WTC11 (cell line): ENCODE results near the gene GNG3. TPM values are rescaled to one million over a fixed set of nuclear protein-coding genes. Genes with fewer than 3 reads are reported as not detected.

Experiments used
- ATAC-seq: fragments of 200-7000 bp; cut with Tn5 transposase; 2 replicates; pipeline ENCODE4 v1.10.0; 2021; ENCODE audit warnings: mild to moderate bottlenecking, moderate library complexity
- CTCF ChIA-PET: fragments of 300-600 bp; sonication (Branson Sonifier 250); formaldehyde crosslinking; loops from one replicate; lab custom pipeline; 2021; ENCODE audit warnings: antibody characterized with exemption; lab: Charles Lee
- POLR2A ChIA-PET: fragments of 350-600 bp; sonication (Branson Sonifier 250); formaldehyde crosslinking; loops from one replicate; lab custom pipeline; 2021; ENCODE audit warnings: antibody characterized with exemption; lab: Charles Lee
- DNase-seq: peaks from one replicate; pipeline ENCODE4 v3.0.0; 2021; ENCODE audit warnings: low spot score
- H3K27ac Mint-ChIP-seq: 2 replicates; pipeline ENCODE4 v1.8.0; 2021; ENCODE audit warnings: mixed read lengths
- H3K27me3 Mint-ChIP-seq: 2 replicates; pipeline ENCODE4 v1.8.0; 2021; ENCODE audit warnings: low read depth, mild to moderate bottlenecking, moderate library complexity, mixed read lengths
- H3K36me3 Mint-ChIP-seq: 2 replicates; pipeline ENCODE4 v1.8.0; 2021; ENCODE audit warnings: mixed read lengths
- H3K4me1 Mint-ChIP-seq: 2 replicates; pipeline ENCODE4 v1.8.0; 2022; ENCODE audit warnings: mixed read lengths
- H3K4me3 Mint-ChIP-seq: 2 replicates; pipeline ENCODE4 v1.8.0; 2021; ENCODE audit warnings: mild to moderate bottlenecking, moderate library complexity, mixed read lengths
- H3K9me3 Mint-ChIP-seq: 2 replicates; pipeline ENCODE4 v1.8.0; 2021; ENCODE audit warnings: mixed read lengths
- ATF1 ChIP-seq: sonication (generic); formaldehyde crosslinking; IDR thresholded peaks from 2 replicates; pipeline ENCODE4 v1.8.1; 2023; ENCODE audit warnings: mild to moderate bottlenecking, moderate library complexity, missing genetic modification reagents
- ESRRA ChIP-seq: sonication (generic); formaldehyde crosslinking; IDR thresholded peaks from 2 replicates; pipeline ENCODE4 v1.8.1; 2022; ENCODE audit warnings: mild to moderate bottlenecking, missing genetic modification reagents, borderline replicate concordance
- FOXJ3 ChIP-seq: sonication (generic); formaldehyde crosslinking; IDR thresholded peaks from 2 replicates; pipeline ENCODE4 v1.9.0; 2021; ENCODE audit warnings: missing genetic modification reagents, mild to moderate bottlenecking, borderline replicate concordance
- FOXP1 ChIP-seq: sonication (generic); formaldehyde crosslinking; IDR thresholded peaks from 2 replicates; pipeline ENCODE4 v1.8.0; 2022; ENCODE audit warnings: missing genetic modification reagents, mild to moderate bottlenecking, moderate library complexity, borderline replicate concordance
- GABPB1 ChIP-seq: sonication (generic); formaldehyde crosslinking; IDR thresholded peaks from 2 replicates; pipeline ENCODE4 v1.8.1; 2023; ENCODE audit warnings: mild to moderate bottlenecking, missing genetic modification reagents
- IRF2 ChIP-seq: sonication (generic); formaldehyde crosslinking; IDR thresholded peaks from 2 replicates; pipeline ENCODE4 v1.8.0; 2022; ENCODE audit warnings: low read depth, missing genetic modification reagents, borderline replicate concordance
- JUN ChIP-seq: sonication (generic); formaldehyde crosslinking; IDR thresholded peaks from 2 replicates; pipeline ENCODE4 v1.8.0; 2023; ENCODE audit warnings: mild to moderate bottlenecking, missing genetic modification reagents
- NFE2L1 ChIP-seq: sonication (generic); formaldehyde crosslinking; IDR thresholded peaks from 2 replicates; pipeline ENCODE4 v1.8.1; 2023; ENCODE audit warnings: missing genetic modification reagents
- PRRX2 ChIP-seq: fragments of 250-450 bp; sonication (Bioruptor Pico); IDR thresholded peaks from 2 replicates; pipeline ENCODE4 v1.8.0; 2021; ENCODE audit warnings: mild to moderate bottlenecking
- RELA ChIP-seq: sonication (generic); formaldehyde crosslinking; IDR thresholded peaks from 2 replicates; pipeline ENCODE4 v1.8.1; 2022; ENCODE audit warnings: missing genetic modification reagents, mild to moderate bottlenecking, borderline replicate concordance
- TCF7 ChIP-seq: sonication (generic); formaldehyde crosslinking; IDR thresholded peaks from 2 replicates; pipeline ENCODE4 v1.8.0; 2022; ENCODE audit warnings: mild to moderate bottlenecking, low read depth, missing genetic modification reagents, moderate library complexity
- ZNF232 ChIP-seq: sonication (generic); formaldehyde crosslinking; IDR thresholded peaks from 2 replicates; pipeline ENCODE4 v1.8.0; 2022; ENCODE audit warnings: mild to moderate bottlenecking, missing genetic modification reagents
- ZNF317 ChIP-seq: sonication (generic); formaldehyde crosslinking; IDR thresholded peaks from 2 replicates; pipeline ENCODE4 v1.8.1; 2023; ENCODE audit warnings: low read depth, mild to moderate bottlenecking, moderate library complexity, missing genetic modification reagents, borderline replicate concordance
- ZNF396 ChIP-seq: fragments of 250-450 bp; sonication (Bioruptor Pico); IDR thresholded peaks from 2 replicates; pipeline ENCODE4 v1.8.0; 2021; ENCODE audit warnings: mild to moderate bottlenecking, moderate library complexity, borderline replicate concordance
- total RNA-seq: library from RNA; stranded (reverse); gene quantifications from 3 replicates; pipeline ENCODE4 v1.2.3, GENCODE V29; 2021
- TF ChIP-seq, protein P1 (sequence below): sonication (generic); formaldehyde crosslinking; IDR thresholded peaks from 2 replicates; pipeline ENCODE4 v1.8.1; 2023; ENCODE audit warnings: mild to moderate bottlenecking, missing genetic modification reagents, borderline replicate concordance
- TF ChIP-seq, protein P2 (sequence below): fragments of 200-600 bp; IDR thresholded peaks from 2 replicates; pipeline ENCODE4 v1.8.0; 2022; ENCODE audit warnings: antibody characterized with exemption
- TF ChIP-seq, protein P3 (sequence below): sonication (generic); formaldehyde crosslinking; IDR thresholded peaks from 2 replicates; pipeline ENCODE4 v1.8.1; 2022; ENCODE audit warnings: low read depth, missing genetic modification reagents, borderline replicate concordance
- TF ChIP-seq, protein P4 (sequence below): sonication (generic); formaldehyde crosslinking; IDR thresholded peaks from 2 replicates; pipeline ENCODE4 v1.8.1; 2023; ENCODE audit warnings: mild to moderate bottlenecking, missing genetic modification reagents, moderate library complexity
- TF ChIP-seq, protein P5 (sequence below): sonication (generic); formaldehyde crosslinking; conservative IDR thresholded peaks from 2 replicates; pipeline ENCODE4 v1.8.1; 2022; ENCODE audit warnings: mild to moderate bottlenecking, missing genetic modification reagents
- TF ChIP-seq, protein P6 (sequence below): fragments of 250-450 bp; sonication (Bioruptor Pico); IDR thresholded peaks from 2 replicates; pipeline ENCODE4 v1.9.0; 2021; ENCODE audit warnings: mild to moderate bottlenecking, borderline replicate concordance
- TF ChIP-seq, protein P7 (sequence below): sonication (generic); formaldehyde crosslinking; IDR thresholded peaks from 2 replicates; pipeline ENCODE4 v1.8.1; 2023; ENCODE audit warnings: mild to moderate bottlenecking, missing genetic modification reagents, moderate library complexity
- TF ChIP-seq, protein P8 (sequence below): fragments of 250-450 bp; sonication (Bioruptor Pico); IDR thresholded peaks from 2 replicates; pipeline ENCODE4 v1.9.0; 2021; ENCODE audit warnings: mild to moderate bottlenecking

The GNG3 gene
- total RNA-seq, 1 experiment from 2014 or later: 6.0 TPM

DNA sequence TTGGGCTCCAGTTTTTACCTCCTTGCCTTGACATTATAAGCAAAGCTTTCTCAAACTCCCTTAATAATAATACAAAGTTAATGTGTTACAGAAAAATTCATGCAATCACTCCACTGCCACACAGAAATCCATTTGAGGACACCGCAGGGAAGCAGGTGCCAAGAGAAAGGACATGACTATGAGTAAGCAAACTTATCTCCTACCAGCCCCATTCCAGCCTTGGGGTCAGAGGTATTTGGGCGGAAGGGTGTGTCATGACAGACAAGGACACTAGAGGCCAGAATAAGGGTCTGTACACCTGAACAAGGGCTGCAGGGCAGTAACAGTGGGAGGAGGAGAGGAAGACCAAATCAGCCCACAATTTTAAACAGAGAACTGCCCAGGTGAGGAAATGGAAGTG, 5.9 kb downstream of the GNG3 start:
- POLR2A ChIA-PET: no interaction called here
- no peaks in the 10 kb centered on the region for H3K9me3 Mint-ChIP-seq
- ATAC-seq: no peak

DNA sequence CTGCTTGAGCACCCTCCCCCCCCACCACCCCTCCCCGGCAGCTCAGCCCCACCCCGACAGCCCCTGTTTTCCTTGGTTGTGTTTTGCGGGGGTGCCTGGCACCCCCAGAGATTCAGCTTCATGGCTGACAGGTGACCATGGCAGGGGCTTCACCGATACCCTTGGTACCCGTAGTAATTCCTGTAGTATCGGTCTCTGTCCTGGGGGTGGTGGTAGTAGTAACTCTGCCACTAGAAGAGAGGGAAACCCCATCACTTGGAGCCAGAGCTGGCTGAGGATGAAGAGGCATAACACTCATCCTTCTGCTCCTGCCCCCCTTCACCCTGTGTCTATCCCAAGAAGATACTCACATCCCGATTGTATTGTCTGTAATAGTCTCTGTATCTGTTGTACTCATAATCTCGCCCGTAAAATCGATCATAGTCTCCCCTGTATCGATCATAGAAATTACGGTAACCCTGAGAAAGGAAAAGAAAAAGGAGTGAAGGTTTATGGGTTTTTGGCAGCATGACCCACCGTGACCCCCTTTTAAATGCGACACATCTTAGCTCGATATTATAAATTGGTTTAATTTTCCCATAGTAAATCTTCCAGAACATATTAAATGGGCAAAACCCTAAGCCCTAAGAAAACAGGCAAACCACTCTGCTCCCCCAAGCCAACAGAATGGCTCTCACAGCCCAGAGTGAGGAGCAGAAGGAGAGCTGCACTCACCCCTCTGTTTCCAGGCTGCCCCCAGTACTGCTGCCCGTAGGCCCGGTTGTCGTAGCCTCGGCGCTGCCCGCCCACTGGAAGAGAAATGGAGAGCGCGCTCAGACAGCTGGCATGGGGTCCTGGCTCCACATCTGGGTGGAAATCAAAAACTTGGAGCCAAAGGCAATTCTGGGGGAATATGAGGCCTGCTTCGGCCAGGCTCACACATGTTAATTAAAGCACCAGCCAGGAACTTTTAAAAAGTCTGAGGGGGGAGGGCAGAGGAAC, 8.0 kb downstream of the GNG3 start:
- Mint-ChIP-seq H3K36me3 (peaks cover 85% of the 10 kb centered on the region), H3K27ac (peak overlapping the region; percentile 37), H3K4me1 (peaks cover 28% of the 10 kb centered on the region), H3K4me3 (no peak overlapping the region), H3K9me3 (no peaks in the 10 kb centered on the region), H3K27me3 (no peaks in the 10 kb centered on the region)
- DNase-seq (no peak), ATAC-seq (peak; percentile 71)
- ChIA-PET CTCF (interaction anchor here (1.2 to 4.1 kb wide), 4 partner anchors 8 to 71 kb away, joined by 3 to 14 read pairs (median 4); partner anchors contain the start of genes BSCL2, GNG3, HNRNPUL2 and TAF6L), POLR2A (interaction anchor here (0.5 to 0.8 kb wide), 2 partner anchors 12 to 73 kb away, joined by 3 to 6 read pairs; partner anchors contain the start of gene HNRNPUL2)
- TF ChIP-seq GABPB1 (no peak), TCF7 (CRISPR knock-in tag) (no peak), PRRX2 (CRISPR knock-in tag) (no peak)
- TF ChIP-seq, protein P1, sequence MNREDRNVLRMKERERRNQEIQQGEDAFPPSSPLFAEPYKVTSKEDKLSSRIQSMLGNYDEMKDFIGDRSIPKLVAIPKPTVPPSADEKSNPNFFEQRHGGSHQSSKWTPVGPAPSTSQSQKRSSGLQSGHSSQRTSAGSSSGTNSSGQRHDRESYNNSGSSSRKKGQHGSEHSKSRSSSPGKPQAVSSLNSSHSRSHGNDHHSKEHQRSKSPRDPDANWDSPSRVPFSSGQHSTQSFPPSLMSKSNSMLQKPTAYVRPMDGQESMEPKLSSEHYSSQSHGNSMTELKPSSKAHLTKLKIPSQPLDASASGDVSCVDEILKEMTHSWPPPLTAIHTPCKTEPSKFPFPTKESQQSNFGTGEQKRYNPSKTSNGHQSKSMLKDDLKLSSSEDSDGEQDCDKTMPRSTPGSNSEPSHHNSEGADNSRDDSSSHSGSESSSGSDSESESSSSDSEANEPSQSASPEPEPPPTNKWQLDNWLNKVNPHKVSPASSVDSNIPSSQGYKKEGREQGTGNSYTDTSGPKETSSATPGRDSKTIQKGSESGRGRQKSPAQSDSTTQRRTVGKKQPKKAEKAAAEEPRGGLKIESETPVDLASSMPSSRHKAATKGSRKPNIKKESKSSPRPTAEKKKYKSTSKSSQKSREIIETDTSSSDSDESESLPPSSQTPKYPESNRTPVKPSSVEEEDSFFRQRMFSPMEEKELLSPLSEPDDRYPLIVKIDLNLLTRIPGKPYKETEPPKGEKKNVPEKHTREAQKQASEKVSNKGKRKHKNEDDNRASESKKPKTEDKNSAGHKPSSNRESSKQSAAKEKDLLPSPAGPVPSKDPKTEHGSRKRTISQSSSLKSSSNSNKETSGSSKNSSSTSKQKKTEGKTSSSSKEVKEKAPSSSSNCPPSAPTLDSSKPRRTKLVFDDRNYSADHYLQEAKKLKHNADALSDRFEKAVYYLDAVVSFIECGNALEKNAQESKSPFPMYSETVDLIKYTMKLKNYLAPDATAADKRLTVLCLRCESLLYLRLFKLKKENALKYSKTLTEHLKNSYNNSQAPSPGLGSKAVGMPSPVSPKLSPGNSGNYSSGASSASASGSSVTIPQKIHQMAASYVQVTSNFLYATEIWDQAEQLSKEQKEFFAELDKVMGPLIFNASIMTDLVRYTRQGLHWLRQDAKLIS (CRISPR knock-in tag): no peak
- TF ChIP-seq, protein P2, sequence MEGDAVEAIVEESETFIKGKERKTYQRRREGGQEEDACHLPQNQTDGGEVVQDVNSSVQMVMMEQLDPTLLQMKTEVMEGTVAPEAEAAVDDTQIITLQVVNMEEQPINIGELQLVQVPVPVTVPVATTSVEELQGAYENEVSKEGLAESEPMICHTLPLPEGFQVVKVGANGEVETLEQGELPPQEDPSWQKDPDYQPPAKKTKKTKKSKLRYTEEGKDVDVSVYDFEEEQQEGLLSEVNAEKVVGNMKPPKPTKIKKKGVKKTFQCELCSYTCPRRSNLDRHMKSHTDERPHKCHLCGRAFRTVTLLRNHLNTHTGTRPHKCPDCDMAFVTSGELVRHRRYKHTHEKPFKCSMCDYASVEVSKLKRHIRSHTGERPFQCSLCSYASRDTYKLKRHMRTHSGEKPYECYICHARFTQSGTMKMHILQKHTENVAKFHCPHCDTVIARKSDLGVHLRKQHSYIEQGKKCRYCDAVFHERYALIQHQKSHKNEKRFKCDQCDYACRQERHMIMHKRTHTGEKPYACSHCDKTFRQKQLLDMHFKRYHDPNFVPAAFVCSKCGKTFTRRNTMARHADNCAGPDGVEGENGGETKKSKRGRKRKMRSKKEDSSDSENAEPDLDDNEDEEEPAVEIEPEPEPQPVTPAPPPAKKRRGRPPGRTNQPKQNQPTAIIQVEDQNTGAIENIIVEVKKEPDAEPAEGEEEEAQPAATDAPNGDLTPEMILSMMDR: no peak
- TF ChIP-seq, protein P3, sequence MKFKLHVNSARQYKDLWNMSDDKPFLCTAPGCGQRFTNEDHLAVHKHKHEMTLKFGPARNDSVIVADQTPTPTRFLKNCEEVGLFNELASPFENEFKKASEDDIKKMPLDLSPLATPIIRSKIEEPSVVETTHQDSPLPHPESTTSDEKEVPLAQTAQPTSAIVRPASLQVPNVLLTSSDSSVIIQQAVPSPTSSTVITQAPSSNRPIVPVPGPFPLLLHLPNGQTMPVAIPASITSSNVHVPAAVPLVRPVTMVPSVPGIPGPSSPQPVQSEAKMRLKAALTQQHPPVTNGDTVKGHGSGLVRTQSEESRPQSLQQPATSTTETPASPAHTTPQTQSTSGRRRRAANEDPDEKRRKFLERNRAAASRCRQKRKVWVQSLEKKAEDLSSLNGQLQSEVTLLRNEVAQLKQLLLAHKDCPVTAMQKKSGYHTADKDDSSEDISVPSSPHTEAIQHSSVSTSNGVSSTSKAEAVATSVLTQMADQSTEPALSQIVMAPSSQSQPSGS: no peak

More for the DNA sequence above, 5.9 kb downstream of the GNG3 start:
- H3K27me3 Mint-ChIP-seq: no peaks in the 10 kb centered on the region
- no peak overlapping the region for H3K4me3 Mint-ChIP-seq
- CTCF ChIA-PET: interaction anchor here (1.0 to 4.1 kb wide), 2 partner anchors 14 to 57 kb away, joined by 3 to 14 read pairs; partner anchors contain the start of genes HNRNPUL2 and TAF6L
- H3K27ac Mint-ChIP-seq: peak overlapping the region; percentile 79
- TF ChIP-seq ATF1 (CRISPR knock-in tag) (no peak), NFE2L1 (CRISPR knock-in tag) (no peak), RELA (CRISPR knock-in tag) (no peak), FOXJ3 (CRISPR knock-in tag) (no peak), ESRRA (CRISPR knock-in tag) (no peak), ZNF396 (CRISPR knock-in tag) (no peak), IRF2 (CRISPR knock-in tag) (no peak), ZNF232 (CRISPR knock-in tag) (no peak), FOXP1 (CRISPR knock-in tag) (no peak), PRRX2 (CRISPR knock-in tag) (no peak), ZNF317 (CRISPR knock-in tag) (no peak), JUN (CRISPR knock-in tag) (no peak)
- TF ChIP-seq, protein P4, sequence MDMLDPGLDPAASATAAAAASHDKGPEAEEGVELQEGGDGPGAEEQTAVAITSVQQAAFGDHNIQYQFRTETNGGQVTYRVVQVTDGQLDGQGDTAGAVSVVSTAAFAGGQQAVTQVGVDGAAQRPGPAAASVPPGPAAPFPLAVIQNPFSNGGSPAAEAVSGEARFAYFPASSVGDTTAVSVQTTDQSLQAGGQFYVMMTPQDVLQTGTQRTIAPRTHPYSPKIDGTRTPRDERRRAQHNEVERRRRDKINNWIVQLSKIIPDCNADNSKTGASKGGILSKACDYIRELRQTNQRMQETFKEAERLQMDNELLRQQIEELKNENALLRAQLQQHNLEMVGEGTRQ (CRISPR knock-in tag): no peak
- TF ChIP-seq, protein P5, sequence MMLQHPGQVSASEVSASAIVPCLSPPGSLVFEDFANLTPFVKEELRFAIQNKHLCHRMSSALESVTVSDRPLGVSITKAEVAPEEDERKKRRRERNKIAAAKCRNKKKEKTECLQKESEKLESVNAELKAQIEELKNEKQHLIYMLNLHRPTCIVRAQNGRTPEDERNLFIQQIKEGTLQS: no peak
- TF ChIP-seq, protein P6, sequence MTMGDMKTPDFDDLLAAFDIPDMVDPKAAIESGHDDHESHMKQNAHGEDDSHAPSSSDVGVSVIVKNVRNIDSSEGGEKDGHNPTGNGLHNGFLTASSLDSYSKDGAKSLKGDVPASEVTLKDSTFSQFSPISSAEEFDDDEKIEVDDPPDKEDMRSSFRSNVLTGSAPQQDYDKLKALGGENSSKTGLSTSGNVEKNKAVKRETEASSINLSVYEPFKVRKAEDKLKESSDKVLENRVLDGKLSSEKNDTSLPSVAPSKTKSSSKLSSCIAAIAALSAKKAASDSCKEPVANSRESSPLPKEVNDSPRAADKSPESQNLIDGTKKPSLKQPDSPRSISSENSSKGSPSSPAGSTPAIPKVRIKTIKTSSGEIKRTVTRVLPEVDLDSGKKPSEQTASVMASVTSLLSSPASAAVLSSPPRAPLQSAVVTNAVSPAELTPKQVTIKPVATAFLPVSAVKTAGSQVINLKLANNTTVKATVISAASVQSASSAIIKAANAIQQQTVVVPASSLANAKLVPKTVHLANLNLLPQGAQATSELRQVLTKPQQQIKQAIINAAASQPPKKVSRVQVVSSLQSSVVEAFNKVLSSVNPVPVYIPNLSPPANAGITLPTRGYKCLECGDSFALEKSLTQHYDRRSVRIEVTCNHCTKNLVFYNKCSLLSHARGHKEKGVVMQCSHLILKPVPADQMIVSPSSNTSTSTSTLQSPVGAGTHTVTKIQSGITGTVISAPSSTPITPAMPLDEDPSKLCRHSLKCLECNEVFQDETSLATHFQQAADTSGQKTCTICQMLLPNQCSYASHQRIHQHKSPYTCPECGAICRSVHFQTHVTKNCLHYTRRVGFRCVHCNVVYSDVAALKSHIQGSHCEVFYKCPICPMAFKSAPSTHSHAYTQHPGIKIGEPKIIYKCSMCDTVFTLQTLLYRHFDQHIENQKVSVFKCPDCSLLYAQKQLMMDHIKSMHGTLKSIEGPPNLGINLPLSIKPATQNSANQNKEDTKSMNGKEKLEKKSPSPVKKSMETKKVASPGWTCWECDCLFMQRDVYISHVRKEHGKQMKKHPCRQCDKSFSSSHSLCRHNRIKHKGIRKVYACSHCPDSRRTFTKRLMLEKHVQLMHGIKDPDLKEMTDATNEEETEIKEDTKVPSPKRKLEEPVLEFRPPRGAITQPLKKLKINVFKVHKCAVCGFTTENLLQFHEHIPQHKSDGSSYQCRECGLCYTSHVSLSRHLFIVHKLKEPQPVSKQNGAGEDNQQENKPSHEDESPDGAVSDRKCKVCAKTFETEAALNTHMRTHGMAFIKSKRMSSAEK (CRISPR knock-in tag): no peak
- TF ChIP-seq, protein P7, sequence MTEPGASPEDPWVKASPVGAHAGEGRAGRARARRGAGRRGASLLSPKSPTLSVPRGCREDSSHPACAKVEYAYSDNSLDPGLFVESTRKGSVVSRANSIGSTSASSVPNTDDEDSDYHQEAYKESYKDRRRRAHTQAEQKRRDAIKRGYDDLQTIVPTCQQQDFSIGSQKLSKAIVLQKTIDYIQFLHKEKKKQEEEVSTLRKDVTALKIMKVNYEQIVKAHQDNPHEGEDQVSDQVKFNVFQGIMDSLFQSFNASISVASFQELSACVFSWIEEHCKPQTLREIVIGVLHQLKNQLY (CRISPR knock-in tag): no peak
- TF ChIP-seq, protein P8, sequence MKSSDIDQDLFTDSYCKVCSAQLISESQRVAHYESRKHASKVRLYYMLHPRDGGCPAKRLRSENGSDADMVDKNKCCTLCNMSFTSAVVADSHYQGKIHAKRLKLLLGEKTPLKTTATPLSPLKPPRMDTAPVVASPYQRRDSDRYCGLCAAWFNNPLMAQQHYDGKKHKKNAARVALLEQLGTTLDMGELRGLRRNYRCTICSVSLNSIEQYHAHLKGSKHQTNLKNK (CRISPR knock-in tag): no peak
- TF ChIP-seq, all 79 proteins: peak for 0
- Mint-ChIP-seq H3K4me1 (peaks cover 40% of the 10 kb centered on the region), H3K36me3 (peaks cover 70% of the 10 kb centered on the region)
- DNase-seq: no peak
